Large intestine (tissue), 3 donors: ENCODE measurements around the gene PLCH2. TPM values are rescaled to one million over a fixed set of nuclear protein-coding genes. Genes with fewer than 3 reads are reported as not detected.

Source experiments
- DNase-seq, 2 donors: peaks; one replicate each; pipeline versions ENCODE4 v3.0.0 to v3.0.0-alpha.2; 2013
- H3K27ac ChIP-seq: one replicate; pipeline ENCODE4 v1.5.1; 2013; ENCODE audit warnings: low read length
- H3K27me3 ChIP-seq: 2 replicates; pipeline ENCODE4 v1.6.1; 2013; ENCODE audit warnings: low read length; ENCODE audit not compliant: control insufficient read depth, insufficient read depth
- H3K36me3 ChIP-seq: 2 replicates; pipeline ENCODE4 v1.6.1; 2013; ENCODE audit warnings: low read length; ENCODE audit not compliant: control insufficient read depth, insufficient read depth
- H3K4me1 ChIP-seq: one replicate; pipeline ENCODE4 v1.6.1; 2013; ENCODE audit warnings: low read length; ENCODE audit not compliant: control insufficient read depth, insufficient read depth
- H3K4me3 ChIP-seq: one replicate; pipeline ENCODE4 v1.5.1; 2013; ENCODE audit warnings: low read length
- H3K9me3 ChIP-seq: one replicate; pipeline ENCODE4 v1.6.1; 2013; ENCODE audit warnings: mild to moderate bottlenecking, low read depth, low read length, moderate library complexity; ENCODE audit not compliant: control insufficient read depth
- WGBS: methylation state at CpG from one replicate; pipeline ENCODE4 v1.1.5; 2013; ENCODE audit warnings: low lambda C conversion rate; ENCODE audit not compliant: insufficient coverage; 5-methylcytosine and 5-hydroxymethylcytosine counted together
- polyA plus RNA-seq: library from polyadenylated mRNA; unstranded; fragments of 120-200 nt; gene quantifications from one replicate; pipeline ENCODE4 v1.2.1, GENCODE V29; 2013

Gene PLCH2
- polyA plus RNA-seq, 1 donor = 5.0 TPM

- Histone ChIP-seq H3K27ac (no peak overlapping the region), H3K27me3 (peaks cover 19% of the 10 kb centered on the region), H3K9me3 (no peaks in the 10 kb centered on the region), H3K36me3 (no peaks in the 10 kb centered on the region), H3K4me3 (no peak overlapping the region), H3K4me1 (peaks cover 7% of the 10 kb centered on the region)
- DNase-seq = no peak
- no CpG with 5 or more reads among the region's 4 CpGs for WGBS
These were observed 21.8 kb downstream of the PLCH2 start for GRCh38 chr1:2497891-2498290.

GRCh38 chr1:2498648-2499047, 22.6 kb downstream of the PLCH2 start:
- peaks cover 26% of the 10 kb centered on the region for H3K27me3 ChIP-seq

GRCh38 chr1:2499260-2499659, 23.2 kb downstream of the PLCH2 start:
- Histone ChIP-seq H3K36me3 (no peaks in the 10 kb centered on the region), H3K9me3 (peaks cover under 1% of the 10 kb centered on the region)
- WGBS = no CpG with 5 or more reads among the region's 4 CpGs

More at GRCh38 chr1:2498648-2499047, 22.6 kb downstream of the PLCH2 start:
- Histone ChIP-seq H3K27ac (no peak overlapping the region), H3K36me3 (no peaks in the 10 kb centered on the region), H3K9me3 (no peaks in the 10 kb centered on the region), H3K4me3 (no peak overlapping the region), H3K4me1 (peaks cover 4% of the 10 kb centered on the region)
- WGBS = no CpG with 5 or more reads among the region's 19 CpGs
- no peak for DNase-seq

GRCh38 chr1:2499986-2500596, 24.0 kb downstream of the PLCH2 start:
- H3K9me3 ChIP-seq = peaks cover 3% of the 10 kb centered on the region
- H3K36me3 ChIP-seq = no peaks in the 10 kb centered on the region
- H3K27ac ChIP-seq = no peak overlapping the region
- peaks cover 40% of the 10 kb centered on the region for H3K27me3 ChIP-seq
- no peak overlapping the region for H3K4me3 ChIP-seq
- DNase-seq = no peak
- WGBS = no CpG with 5 or more reads among the region's 19 CpGs
- peaks cover 5% of the 10 kb centered on the region for H3K4me1 ChIP-seq

More at GRCh38 chr1:2499260-2499659, 23.2 kb downstream of the PLCH2 start:
- DNase-seq = no peak
- Histone ChIP-seq H3K27ac (no peak overlapping the region), H3K27me3 (peaks cover 32% of the 10 kb centered on the region), H3K4me3 (no peak overlapping the region), H3K4me1 (peaks cover under 1% of the 10 kb centered on the region)

GRCh38 chr1:2501041-2501819, 25.1 kb downstream of the PLCH2 start:
- peaks cover 47% of the 10 kb centered on the region for H3K27me3 ChIP-seq
- no peak for DNase-seq
- no peak overlapping the region for H3K4me3 ChIP-seq
- WGBS = no CpG with 5 or more reads among the region's 28 CpGs
- peaks cover 3% of the 10 kb centered on the region for H3K9me3 ChIP-seq
- H3K4me1 ChIP-seq = peaks cover 5% of the 10 kb centered on the region
- H3K36me3 ChIP-seq = no peaks in the 10 kb centered on the region
- no peak overlapping the region for H3K27ac ChIP-seq

- Histone ChIP-seq H3K36me3 (no peaks in the 10 kb centered on the region), H3K27me3 (peaks cover 47% of the 10 kb centered on the region), H3K27ac (no peak overlapping the region), H3K9me3 (peaks cover 3% of the 10 kb centered on the region), H3K4me1 (peaks cover 5% of the 10 kb centered on the region), H3K4me3 (no peak overlapping the region)
- no CpG with 5 or more reads among the region's 7 CpGs for WGBS
- DNase-seq = no peak
These were observed 25.7 kb downstream of the PLCH2 start for GRCh38 chr1:2501820-2502119.

- H3K27me3 ChIP-seq = peaks cover 47% of the 10 kb centered on the region
- no CpG with 5 or more reads among the region's 34 CpGs for WGBS
- H3K36me3 ChIP-seq = no peaks in the 10 kb centered on the region
- H3K27ac ChIP-seq = no peak overlapping the region
- H3K4me3 ChIP-seq = no peak overlapping the region
- peaks cover 3% of the 10 kb centered on the region for H3K9me3 ChIP-seq
- H3K4me1 ChIP-seq = peaks cover 5% of the 10 kb centered on the region
- DNase-seq = no peak
These were observed 26.1 kb downstream of the PLCH2 start for GRCh38 chr1:2502210-2502609.

GRCh38 chr1:2502661-2503553, 26.8 kb downstream of the PLCH2 start:
- WGBS = no CpG with 5 or more reads among the region's 36 CpGs
- Histone ChIP-seq H3K4me3 (no peak overlapping the region), H3K27ac (no peak overlapping the region), H3K9me3 (peaks cover 3% of the 10 kb centered on the region), H3K27me3 (peaks cover 47% of the 10 kb centered on the region), H3K36me3 (peaks cover 5% of the 10 kb centered on the region), H3K4me1 (peaks cover 5% of the 10 kb centered on the region)
- DNase-seq = no peak

- H3K4me3 ChIP-seq = no peak overlapping the region
- DNase-seq = no peak
- peaks cover 10% of the 10 kb centered on the region for H3K36me3 ChIP-seq
- peaks cover 5% of the 10 kb centered on the region for H3K4me1 ChIP-seq
- peaks cover 3% of the 10 kb centered on the region for H3K9me3 ChIP-seq
- no CpG with 5 or more reads among the region's 42 CpGs for WGBS
- peaks cover 47% of the 10 kb centered on the region for H3K27me3 ChIP-seq
- H3K27ac ChIP-seq = no peak overlapping the region
These were observed 27.6 kb downstream of the PLCH2 start for GRCh38 chr1:2503554-2504224.
